Stomach (tissue), 4 donors: ENCODE measurements around the gene CLTB.

Experiments
- EP300 ChIP-seq: sonication (generic); formaldehyde crosslinking; IDR thresholded peaks from one replicate; pipeline ENCODE4 v1.6.1; 2017; ENCODE audit warnings: antibody characterized with exemption
- TF ChIP-seq, protein P1 (sequence below), 7 experiments: fragments of 450-650 bp in 4 of 7; fragments of 200-600 bp in 3 of 7; sonication (generic) in 3 of 7; IDR thresholded peaks; one replicate each; pipeline ENCODE4 v1.5.1; 2016 to 2019; ENCODE audit warnings: antibody characterized with exemption in 7 of 7, control low read depth in 2 of 7, mild to moderate bottlenecking in 1 of 7

GRCh38 chr5:176436656-176437055 lies 20.3 kb upstream of the CLTB start:
- TF ChIP-seq EP300: no peak
- TF ChIP-seq, protein P1, sequence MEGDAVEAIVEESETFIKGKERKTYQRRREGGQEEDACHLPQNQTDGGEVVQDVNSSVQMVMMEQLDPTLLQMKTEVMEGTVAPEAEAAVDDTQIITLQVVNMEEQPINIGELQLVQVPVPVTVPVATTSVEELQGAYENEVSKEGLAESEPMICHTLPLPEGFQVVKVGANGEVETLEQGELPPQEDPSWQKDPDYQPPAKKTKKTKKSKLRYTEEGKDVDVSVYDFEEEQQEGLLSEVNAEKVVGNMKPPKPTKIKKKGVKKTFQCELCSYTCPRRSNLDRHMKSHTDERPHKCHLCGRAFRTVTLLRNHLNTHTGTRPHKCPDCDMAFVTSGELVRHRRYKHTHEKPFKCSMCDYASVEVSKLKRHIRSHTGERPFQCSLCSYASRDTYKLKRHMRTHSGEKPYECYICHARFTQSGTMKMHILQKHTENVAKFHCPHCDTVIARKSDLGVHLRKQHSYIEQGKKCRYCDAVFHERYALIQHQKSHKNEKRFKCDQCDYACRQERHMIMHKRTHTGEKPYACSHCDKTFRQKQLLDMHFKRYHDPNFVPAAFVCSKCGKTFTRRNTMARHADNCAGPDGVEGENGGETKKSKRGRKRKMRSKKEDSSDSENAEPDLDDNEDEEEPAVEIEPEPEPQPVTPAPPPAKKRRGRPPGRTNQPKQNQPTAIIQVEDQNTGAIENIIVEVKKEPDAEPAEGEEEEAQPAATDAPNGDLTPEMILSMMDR (IDR thresholded peaks at IDR 0.05): no peak
